SKM-1 treated with dmso at 0.1 percent for 144 hours (cell line): Measurements from ENCODE around the gene CFAP57.

ENCODE experiments used
- DNase-seq: peaks from one replicate; lab custom pipeline; 2025; ENCODE audit not compliant: unreplicated experiment; lab: John Stamatoyannopoulos, UW

Gene CFAP57

DNA sequence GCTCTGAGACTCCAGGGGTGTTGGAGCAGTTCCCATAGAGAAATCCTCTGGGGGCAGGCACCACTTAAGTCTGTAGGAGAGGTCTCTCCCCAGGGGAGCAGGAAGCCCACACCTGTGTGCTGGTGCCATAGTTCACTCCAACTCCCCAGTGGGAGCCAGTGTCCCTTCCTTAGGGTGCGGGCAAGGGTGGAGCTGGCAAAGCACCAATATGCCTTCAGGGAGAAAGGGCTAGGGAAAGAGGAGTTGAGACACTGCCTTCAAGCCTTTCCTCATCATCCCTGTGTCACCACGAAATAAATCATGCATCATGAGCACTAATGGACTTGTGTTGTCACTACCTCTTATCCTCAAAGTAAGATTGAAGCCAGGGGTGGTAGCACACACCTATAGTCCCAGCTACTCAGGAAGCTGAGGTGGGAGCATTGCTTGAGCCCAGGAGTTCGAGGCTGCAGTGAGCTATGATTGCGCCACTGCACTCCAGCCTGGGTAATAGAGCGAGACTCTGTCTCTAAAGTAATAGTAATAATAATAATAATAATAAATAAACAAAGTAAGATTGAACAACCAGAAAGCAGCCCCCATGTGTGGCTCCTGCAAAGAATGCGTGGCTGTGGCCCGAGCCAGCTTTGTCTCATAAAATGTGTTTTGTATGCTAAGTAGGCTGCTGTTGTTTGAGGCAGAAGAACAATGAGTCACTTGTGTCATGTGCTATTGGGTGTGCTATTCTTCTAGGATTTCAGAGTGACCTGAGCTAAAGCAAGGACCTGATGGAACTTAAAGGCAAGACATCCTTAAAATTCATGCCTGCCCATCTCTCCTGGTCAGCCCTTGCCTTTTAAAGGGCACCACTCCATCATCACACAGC, 122.0 kb downstream of the CFAP57 start:
- no peak for DNase-seq

DNA sequence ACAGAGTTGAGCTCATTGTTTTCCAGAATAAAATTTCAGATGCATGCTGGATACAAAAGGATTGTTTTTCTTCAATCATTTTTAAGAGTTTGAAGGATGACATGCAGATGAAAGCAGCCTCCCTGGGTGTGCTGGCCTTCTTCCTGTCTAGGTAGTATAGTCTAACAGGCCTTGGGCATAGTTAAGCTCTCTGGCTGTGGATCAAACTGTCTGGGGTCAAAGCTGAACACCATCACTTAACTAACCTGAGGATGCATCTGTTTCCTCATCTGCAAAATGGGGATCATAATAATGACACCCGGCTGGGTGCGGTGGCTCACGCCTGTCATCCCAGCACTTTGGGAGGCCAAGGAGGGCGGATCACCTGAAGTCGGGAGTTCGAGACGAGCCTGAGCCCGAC, 122.6 kb downstream of the CFAP57 start:
- DNase-seq: no peak

DNA sequence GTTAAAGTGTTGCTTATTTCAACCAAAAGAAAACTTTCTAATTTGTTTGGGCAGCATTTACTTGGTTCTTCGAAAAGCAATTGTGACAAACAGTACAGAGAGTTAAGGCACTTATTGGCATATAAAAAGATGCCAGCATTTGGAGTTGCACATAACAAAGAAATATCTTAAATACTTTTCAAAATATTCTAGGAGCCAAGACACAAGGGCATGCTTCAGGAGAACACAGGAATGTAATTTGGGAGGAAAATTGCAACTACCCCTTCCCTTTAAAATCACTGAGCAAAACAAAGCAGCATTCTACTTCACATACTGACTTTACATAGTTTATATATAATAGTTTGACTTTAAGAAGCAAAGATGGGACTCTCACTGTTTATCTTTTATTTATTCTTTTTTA, 124.1 kb downstream of the CFAP57 start:
- no peak for DNase-seq

GRCh38 chr1:43298055-43298454, 125.9 kb downstream of the CFAP57 start:
- no peak for DNase-seq

DNA sequence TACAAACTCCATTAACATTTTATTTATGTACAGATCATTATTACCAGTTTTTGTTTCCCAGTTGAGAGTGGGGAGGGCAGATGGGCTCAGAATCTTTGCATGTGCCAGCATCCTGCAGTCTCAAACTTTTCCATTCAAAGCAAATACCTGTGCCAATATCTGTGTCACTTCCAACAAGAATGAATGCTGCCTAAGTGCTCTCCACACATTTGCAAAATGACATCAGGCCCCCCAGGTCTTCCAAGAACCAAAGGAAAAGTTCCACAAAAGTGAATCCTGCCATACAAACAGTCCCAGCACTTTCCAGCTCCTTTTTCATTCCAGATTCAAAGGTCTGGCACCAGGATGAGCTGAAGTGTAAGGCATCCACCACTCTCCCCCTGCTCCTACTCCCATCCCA, 127.0 kb downstream of the CFAP57 start:
- no peak for DNase-seq

DNA sequence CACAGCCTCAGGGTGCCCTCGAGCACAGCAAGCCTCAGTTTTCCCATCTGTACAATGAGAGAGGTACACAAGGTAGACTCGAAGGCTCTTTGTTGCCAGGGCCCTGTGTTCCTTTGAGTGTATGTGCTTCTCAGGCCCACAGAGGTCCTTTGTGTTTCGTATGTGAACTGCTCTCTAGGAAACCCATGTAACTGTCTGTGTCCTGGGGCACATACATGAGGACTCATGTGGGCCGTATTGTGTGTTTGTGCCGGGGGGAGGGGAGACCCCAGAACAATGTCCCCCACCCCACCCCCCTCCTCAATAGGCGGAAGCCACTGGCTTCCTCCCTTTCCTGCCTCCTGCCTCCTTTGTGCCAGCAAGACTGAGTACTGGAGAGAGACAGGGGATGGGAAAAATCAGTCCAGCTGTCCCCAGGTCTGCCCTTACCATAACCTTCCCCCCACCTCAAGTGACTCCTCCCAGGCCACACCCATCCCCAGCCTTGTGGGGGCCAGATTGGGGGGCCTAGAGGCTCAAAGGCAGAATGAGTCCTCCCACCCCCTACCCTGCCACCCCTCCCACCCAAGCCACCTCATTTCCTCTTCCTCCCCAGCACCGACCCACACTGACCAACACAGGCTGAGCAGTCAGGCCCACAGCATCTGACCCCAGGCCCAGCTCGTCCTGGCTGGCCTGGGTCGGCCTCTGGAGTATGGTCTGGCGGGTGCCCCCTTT, 128.4 kb downstream of the CFAP57 start, which contains the start of gene TIE1:
Gene TIE1, plus strand, starts transcription at position 605 of the 717 bp plus-strand sequence. Its CDS starts 90 bp downstream, at position 695.
- no peak for DNase-seq

- DNase-seq: no peak
These were observed 130.1 kb downstream of the CFAP57 start for GRCh38 chr1:43302201-43302600.

- no peak for DNase-seq
These were observed 130.8 kb downstream of the CFAP57 start for GRCh38 chr1:43302721-43303470.

- DNase-seq: no peak
These were observed 131.6 kb downstream of the CFAP57 start for GRCh38 chr1:43303471-43304313.
